ENCODE results near the gene TRIM41. TPM values are rescaled to one million over a fixed set of nuclear protein-coding genes. Genes with fewer than 3 reads are reported as not detected.

TRIM41 gene
- total and polyA plus RNA-seq, 2 of the 13 experiments (the other 11 are each of a cell fraction or from before 2014, with no cell fraction given): 10.2 to 16.7 TPM

DNA sequence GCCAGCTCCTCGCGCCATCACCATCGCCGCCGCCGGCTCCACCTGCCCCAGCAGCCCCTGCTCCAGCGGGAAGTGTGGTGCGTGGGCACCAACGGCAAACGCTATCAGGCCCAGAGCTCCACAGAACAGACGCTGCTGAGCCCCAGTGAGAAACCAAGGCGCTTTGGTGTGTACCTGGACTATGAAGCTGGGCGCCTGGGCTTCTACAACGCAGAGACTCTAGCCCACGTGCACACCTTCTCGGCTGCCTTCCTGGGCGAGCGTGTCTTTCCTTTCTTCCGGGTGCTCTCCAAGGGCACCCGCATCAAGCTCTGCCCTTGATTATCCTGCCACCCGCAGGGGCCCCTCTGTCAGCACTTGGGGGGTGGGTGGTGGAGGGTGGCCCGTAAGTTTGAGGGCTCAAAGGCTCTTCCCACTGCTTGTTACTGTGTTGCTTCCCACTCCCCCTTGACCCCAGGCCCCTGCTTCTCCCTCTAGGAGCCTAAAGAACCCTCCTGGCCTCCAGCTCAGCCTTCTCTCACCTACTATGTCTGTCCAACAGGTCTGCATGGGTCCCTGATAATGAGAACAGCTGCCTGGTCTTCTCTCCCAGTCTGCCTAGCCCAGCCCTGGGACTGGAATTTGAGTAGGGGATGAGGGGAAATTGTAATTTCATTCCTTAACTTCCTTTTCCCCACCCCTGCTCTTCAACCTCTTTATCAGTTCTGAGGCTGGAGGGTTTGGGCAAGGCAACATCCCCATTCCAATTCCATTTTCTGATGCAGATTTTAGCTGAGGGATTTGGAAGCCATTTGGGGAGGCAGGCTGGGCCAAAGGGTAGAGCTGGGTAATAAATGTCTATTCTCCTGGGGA lies 11.6 kb downstream of the TRIM41 start (continued):
- TF ChIP-seq PHF5A (CRISPR knock-in tag; IDR thresholded peaks at IDR 0.05; ENCODE audit: low read depth, unreplicated experiment) (peak; percentile 31), KDM2A (CRISPR knock-in tag; IDR thresholded peaks at IDR 0.05; ENCODE audit: borderline replicate concordance, low read depth) (peak; percentile 16; the same call in 1 of the 2 replicates), FIP1L1 (IDR thresholded peaks at IDR 0.05; ENCODE audit: borderline replicate concordance, insufficient read depth, low read depth, low read length) (0 out of 2 replicates have a peak, but pooled peaks have one; percentile 40), AHR (CRISPR knock-in tag; IDR thresholded peaks at IDR 0.05) (no peak), SSRP1 (CRISPR knock-in tag; IDR thresholded peaks at IDR 0.05) (peak; percentile 78; the same call in 1 of the 2 replicates), HNRNPH1 (optimal IDR thresholded peaks at IDR 0.05; ENCODE audit: low read depth, low read length) (peak; percentile 79), ZFP62 (CRISPR knock-in tag; IDR thresholded peaks at IDR 0.05) (no peak), GTF3A (CRISPR knock-in tag; conservative IDR thresholded peaks at IDR 0.05) (no peak), ZNF10 (CRISPR knock-in tag; IDR thresholded peaks at IDR 0.05; ENCODE audit: borderline replicate concordance, low read depth) (no peak), ZNF446 (CRISPR knock-in tag; IDR thresholded peaks at IDR 0.05) (no peak), HNRNPL (IDR thresholded peaks at IDR 0.05; ENCODE audit: low read depth, low read length) (0 out of 2 replicates have a peak, but pooled peaks have one; percentile 43), SIN3A (IDR thresholded peaks at IDR 0.05; ENCODE audit: borderline replicate concordance, low read depth, low read length) (0 out of 2 replicates have a peak, but pooled peaks have one; percentile 15), REPIN1 (CRISPR knock-in tag; IDR thresholded peaks at IDR 0.05; ENCODE audit: borderline replicate concordance, low read depth) (no peak), ZNF776 (CRISPR knock-in tag; IDR thresholded peaks at IDR 0.05) (no peak), AGO1 (IDR thresholded peaks at IDR 0.05; ENCODE audit: low read depth, low read length, poor library complexity, severe bottlenecking) (peak; percentile 85), THRA (CRISPR knock-in tag; IDR thresholded peaks at IDR 0.05; ENCODE audit: borderline replicate concordance) (no peak), MATR3 (CRISPR knock-in tag; IDR thresholded peaks at IDR 0.05) (no peak), GPN1 (CRISPR knock-in tag; IDR thresholded peaks at IDR 0.05; ENCODE audit: borderline replicate concordance) (no peak), HMGXB3 (CRISPR knock-in tag; IDR thresholded peaks at IDR 0.05; ENCODE audit: borderline replicate concordance) (no peak), ARNTL (CRISPR knock-in tag; IDR thresholded peaks at IDR 0.05) (no peak), POLR2A (IDR thresholded peaks at IDR 0.05; ENCODE audit: insufficient read depth in 1 of 2, low read depth in 2 of 2, low read length in 2 of 2) (peak; percentile 50 to 71), SAP130 (CRISPR knock-in tag; IDR thresholded peaks at IDR 0.05; ENCODE audit: low read depth) (no peak)
- TF ChIP-seq, protein P1, sequence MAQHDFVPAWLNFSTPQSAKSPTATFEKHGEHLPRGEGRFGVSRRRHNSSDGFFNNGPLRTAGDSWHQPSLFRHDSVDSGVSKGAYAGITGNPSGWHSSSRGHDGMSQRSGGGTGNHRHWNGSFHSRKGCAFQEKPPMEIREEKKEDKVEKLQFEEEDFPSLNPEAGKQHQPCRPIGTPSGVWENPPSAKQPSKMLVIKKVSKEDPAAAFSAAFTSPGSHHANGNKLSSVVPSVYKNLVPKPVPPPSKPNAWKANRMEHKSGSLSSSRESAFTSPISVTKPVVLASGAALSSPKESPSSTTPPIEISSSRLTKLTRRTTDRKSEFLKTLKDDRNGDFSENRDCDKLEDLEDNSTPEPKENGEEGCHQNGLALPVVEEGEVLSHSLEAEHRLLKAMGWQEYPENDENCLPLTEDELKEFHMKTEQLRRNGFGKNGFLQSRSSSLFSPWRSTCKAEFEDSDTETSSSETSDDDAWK (CRISPR knock-in tag; IDR thresholded peaks at IDR 0.05): no peak
